Measurements from ENCODE around the gene ABAT.

DNA sequence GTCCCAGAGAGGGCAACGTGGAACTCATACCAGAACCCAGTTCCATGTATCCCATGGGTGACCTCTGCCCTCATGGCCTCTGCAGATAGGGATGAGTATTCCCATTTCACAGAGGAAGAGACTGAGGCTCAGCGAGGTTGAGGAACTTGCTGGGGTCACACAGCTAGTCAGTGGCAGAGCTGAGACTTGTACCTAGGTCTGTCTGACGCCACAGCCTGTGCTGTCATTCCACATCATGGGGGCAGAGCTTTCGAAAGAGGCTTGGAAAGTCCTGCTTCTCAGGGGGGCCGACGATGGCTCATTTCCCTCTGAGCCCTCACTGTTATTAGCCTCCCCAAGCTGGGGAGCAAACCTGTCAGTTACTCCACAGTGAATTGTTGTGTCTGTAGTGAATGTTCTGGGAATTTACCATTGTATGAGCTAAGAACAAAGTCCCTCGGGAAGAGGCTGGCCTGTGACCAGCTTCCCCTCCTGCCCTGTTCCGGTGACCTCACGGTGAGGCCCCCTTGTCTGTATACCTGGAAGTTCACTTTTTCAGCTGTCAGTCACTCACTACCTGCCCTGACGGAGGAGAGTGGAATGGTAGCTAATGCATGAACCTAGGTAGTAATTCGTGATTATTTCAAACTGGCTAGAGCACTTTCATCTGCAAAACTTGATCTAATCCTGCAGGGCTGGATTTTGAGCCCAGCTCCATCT lies 44.0 kb upstream of the ABAT start:
- TF ChIP-seq POLR2AphosphoS5 (IDR thresholded peaks at IDR 0.05; ENCODE audit: low read depth, low read length) (no peak), TAF1 (IDR thresholded peaks at IDR 0.05; ENCODE audit: borderline replicate concordance, insufficient read depth, low read length) (no peak), FOXP2 (optimal IDR thresholded peaks at IDR 0.05; ENCODE audit: borderline replicate concordance, extremely low read depth, extremely low read length, insufficient read depth) (no peak), SIN3A (IDR thresholded peaks at IDR 0.05; ENCODE audit: borderline replicate concordance, insufficient read depth, low read length) (no peak), REST (IDR thresholded peaks at IDR 0.05; ENCODE audit: insufficient read depth in 1 of 2, low read depth in 2 of 2, low read length in 2 of 2) (no peak)

Measured in PFSK-1 (cell line).